ENCODE data around the gene RNASE11.
"Not testable (repeated sequence)": the region's sequence is repeated elsewhere in the genome, so short reads cannot be mapped to it uniquely, and the experiment has no call there.

RNASE11 gene

GRCh38 chr14:20614038-20614840 is 26.4 kb upstream of the RNASE11 start:
- DNase-seq (ENCODE audit: low spot score), result peak; percentile 55

- DNase-seq (ENCODE audit: low spot score), result peak; percentile 100
Observed at GRCh38 chr14:20613094-20614037, 25.6 kb upstream of the RNASE11 start.

GRCh38 chr14:20612403-20612802 is 24.6 kb upstream of the RNASE11 start:
- no peak for DNase-seq (ENCODE audit: low spot score)

GRCh38 chr14:20611277-20611676 is 23.5 kb upstream of the RNASE11 start:
- DNase-seq (ENCODE audit: low spot score), result no peak

- DNase-seq (ENCODE audit: low spot score), result peak; percentile 87
Observed at GRCh38 chr14:20610002-20610765, 22.4 kb upstream of the RNASE11 start.

GRCh38 chr14:20609215-20610001 is 21.6 kb upstream of the RNASE11 start:
- peak; percentile 94 for DNase-seq (ENCODE audit: low spot score)

GRCh38 chr14:20608383-20609110 is 20.7 kb upstream of the RNASE11 start:
- no peak for DNase-seq (ENCODE audit: low spot score)

GRCh38 chr14:20607617-20608016 is 19.8 kb upstream of the RNASE11 start:
- DNase-seq (ENCODE audit: low spot score), result no peak

GRCh38 chr14:20606902-20607242 is 19.1 kb upstream of the RNASE11 start:
- no peak for DNase-seq (ENCODE audit: low spot score)

GRCh38 chr14:20606190-20606901 is 18.5 kb upstream of the RNASE11 start:
- DNase-seq (ENCODE audit: low spot score), result peak; percentile 52

GRCh38 chr14:20603813-20604690 is 16.3 kb upstream of the RNASE11 start:
- no peak for DNase-seq (ENCODE audit: low spot score)

GRCh38 chr14:20602583-20602982 is 14.8 kb upstream of the RNASE11 start:
- DNase-seq (ENCODE audit: low spot score), result no peak

- DNase-seq (ENCODE audit: low spot score), result no peak
Observed at GRCh38 chr14:20601522-20601921, 13.7 kb upstream of the RNASE11 start.

- DNase-seq (ENCODE audit: low spot score), result no peak
Observed at GRCh38 chr14:20597108-20597507, 9.3 kb upstream of the RNASE11 start.

- not testable (repeated sequence) for DNase-seq (ENCODE audit: low spot score)
Observed at GRCh38 chr14:20595726-20596125, 7.9 kb upstream of the RNASE11 start.

GRCh38 chr14:20592574-20592973 is 4.8 kb upstream of the RNASE11 start:
- DNase-seq (ENCODE audit: low spot score), result no peak

- DNase-seq (ENCODE audit: low spot score), result no peak
Observed at GRCh38 chr14:20591235-20591634, 3.4 kb upstream of the RNASE11 start, which contains the start of gene RNASE12. Gene RNASE12 (minus strand): TSS chr14:20591376. CDS start chr14:20590723, 653 bp downstream.

- no peak for DNase-seq (ENCODE audit: low spot score)
Observed at GRCh38 chr14:20583908-20584307, 3.9 kb downstream of the RNASE11 start.

GRCh38 chr14:20583142-20583541 is 4.7 kb downstream of the RNASE11 start:
- no peak for DNase-seq (ENCODE audit: low spot score)

Measured in kidney tubule cell (primary cell).